HG03457 (cell line): ENCODE measurements around the gene BLTP2.
"Not testable (repeated sequence)": the region's sequence is repeated elsewhere in the genome, so short reads cannot be mapped to it uniquely, and the experiment has no call there.

Experiments used
- ATAC-seq: cut with Tn5 transposase; IDR thresholded peaks from one replicate; pipeline ENCODE4 v1.9.1; 2021; ENCODE audit warnings: moderate number of reproducible peaks; ENCODE audit not compliant: unreplicated experiment

The BLTP2 gene

GRCh38 chr17:28648698-28649097 is 3.7 kb upstream of the BLTP2 start:
- no peak for ATAC-seq

DNA sequence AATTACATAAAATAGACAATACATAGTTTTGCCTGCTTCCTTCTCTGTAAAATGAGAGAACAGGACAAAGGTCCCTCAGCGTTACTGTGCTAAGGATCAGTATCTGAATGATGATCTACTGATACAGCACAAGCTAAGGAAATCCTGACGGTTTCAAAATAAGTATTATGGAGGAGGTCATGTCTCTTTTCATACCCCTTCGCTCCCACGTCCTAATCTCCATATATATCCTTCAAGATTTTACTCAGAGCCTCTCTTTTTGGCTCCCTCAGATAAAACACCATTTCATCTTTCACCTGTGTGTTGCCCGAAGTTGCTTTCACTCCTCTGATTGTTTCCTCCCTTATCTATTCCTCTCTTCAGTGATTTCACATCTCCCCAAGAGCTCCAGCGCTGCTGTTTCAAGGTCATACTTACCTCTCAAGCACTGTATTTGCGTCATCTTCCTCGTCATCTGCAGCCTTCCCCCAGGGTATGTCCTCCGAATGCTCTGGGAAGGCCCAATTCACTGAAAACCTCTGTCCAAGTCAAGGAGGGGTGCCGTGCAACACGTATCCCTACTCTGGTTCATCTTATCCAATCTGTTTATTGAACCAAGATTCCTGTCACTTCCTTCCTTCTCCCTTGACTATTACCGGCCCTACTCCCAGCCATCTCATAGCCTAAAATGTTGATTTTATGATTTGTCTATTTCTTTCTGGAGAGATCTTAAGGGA is 1.2 kb upstream of the BLTP2 start:
- no peak for ATAC-seq

DNA sequence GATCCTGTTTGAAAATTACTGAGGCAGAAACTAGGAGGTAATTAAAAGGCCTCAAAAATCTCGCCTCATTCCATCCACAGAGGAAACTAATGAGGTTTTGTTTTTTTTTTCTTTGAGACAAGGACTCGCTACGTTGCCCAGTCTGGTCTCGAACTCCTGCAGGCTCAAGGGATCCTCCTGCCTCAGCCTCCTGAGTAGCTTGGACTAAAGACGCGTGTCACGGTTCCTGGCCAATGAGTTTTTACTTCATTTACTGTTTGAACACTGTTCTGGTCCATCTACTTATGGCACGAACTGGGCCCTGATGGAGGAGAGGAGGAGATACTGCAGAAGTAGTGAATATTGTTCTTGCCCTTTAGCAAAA is 600 bp upstream of the BLTP2 start:
- no peak for ATAC-seq

- no peak for ATAC-seq
Observed at GRCh38 chr17:28643983-28644786, 773 bp downstream of the BLTP2 start.

DNA sequence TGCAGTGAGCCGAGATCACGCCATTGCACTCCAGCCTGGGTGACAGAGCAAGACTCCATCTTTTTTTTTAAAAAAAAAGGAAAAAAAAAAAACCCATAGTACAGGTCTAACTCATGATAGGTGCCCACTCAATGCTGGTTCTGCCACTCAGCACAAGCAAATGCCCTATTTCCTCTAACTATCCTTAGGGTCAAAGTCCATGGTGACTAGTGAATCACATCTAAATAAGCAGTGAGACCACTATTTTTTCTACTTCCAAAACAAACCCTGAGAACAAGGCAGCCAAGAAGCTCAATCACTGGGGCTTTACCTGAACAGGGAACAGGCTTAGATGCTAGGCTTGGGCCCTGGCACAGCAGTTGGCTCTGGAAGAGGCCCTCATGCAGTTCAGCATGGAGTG is 3.4 kb downstream of the BLTP2 start:
- no peak for ATAC-seq

- ATAC-seq, result no peak
Observed at GRCh38 chr17:28635506-28635905, 9.5 kb downstream of the BLTP2 start.

- no peak for ATAC-seq
Observed at GRCh38 chr17:28634206-28634865, 10.6 kb downstream of the BLTP2 start.

DNA sequence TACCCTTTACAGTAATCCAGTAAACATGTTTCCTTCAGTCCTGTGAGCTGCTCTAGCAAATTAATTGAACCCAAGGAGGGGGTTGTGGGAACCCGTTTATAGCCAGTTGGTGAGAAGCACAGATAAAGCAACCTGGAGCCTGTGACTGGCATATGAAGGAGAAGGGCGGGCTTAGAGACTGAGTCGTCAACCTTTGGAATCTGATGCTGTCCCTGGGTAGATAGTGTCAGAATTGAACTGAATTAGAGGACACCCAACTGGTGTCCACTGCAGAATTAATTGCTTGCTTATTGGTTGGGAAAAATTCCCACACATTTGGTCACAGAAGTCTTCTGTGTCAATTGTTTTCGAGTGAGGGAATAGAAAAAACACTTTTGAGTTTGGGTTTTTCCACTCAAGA is 18.1 kb downstream of the BLTP2 start:
- ATAC-seq, result no peak

DNA sequence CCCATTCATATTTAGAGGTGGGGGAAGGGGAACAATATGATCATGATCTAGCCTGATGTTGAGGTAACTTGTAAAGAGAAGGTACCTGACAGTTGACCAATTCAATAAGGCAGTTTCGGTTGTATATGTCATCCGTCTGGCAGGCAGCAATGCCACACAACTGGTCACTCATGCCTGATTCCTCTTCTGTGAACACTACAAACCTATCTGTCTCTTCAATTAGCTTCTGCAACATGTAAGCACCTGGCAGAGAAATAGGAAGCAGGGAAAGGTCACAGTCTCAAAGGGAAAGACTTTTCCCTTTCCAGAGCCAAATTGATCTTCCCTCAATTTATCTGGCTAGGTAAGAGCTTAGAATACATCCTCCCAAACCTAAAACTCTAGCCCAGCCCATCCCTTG is 20.8 kb downstream of the BLTP2 start:
- ATAC-seq, result no peak

- ATAC-seq, result no peak
Observed at GRCh38 chr17:28623696-28624095, 21.3 kb downstream of the BLTP2 start.

DNA sequence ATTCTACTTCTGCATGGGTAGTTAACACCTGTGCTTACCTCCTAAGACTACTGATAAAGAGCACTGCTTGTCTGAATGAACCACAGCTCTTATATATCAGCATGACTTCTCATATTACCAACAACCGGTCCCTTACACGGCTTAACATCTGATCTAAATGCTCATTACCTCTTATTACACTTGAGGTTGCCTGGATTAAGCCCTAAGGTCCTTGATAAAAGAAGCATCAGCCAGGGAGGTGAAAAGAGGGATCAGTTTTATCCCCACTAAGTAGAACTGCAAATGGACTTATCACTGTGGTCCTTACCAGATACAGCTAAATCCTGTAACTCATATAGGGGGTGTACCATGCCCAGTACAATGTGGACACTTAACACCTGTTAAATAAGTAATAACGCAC is 22.8 kb downstream of the BLTP2 start:
- ATAC-seq, result no peak

GRCh38 chr17:28620010-28620409 is 24.9 kb downstream of the BLTP2 start:
- ATAC-seq, result no peak

DNA sequence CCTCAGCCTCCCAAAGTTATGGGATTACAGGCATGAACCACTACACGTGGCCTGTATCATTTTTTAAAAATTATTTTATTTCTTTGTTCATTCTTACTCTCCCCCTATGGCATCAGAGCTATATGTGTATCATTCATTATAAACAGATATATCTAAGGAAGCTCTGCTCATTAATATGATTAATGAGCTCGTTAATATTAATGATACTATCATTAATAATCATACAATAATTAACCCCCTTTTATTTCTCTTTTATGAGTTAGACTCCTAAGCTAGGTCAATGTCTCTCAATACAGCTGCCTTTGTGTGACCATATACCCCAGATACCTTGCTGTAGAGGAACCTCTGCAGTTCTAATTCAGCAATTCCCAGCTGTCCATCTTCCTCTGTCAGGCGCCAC is 26.5 kb downstream of the BLTP2 start:
- no peak for ATAC-seq

DNA sequence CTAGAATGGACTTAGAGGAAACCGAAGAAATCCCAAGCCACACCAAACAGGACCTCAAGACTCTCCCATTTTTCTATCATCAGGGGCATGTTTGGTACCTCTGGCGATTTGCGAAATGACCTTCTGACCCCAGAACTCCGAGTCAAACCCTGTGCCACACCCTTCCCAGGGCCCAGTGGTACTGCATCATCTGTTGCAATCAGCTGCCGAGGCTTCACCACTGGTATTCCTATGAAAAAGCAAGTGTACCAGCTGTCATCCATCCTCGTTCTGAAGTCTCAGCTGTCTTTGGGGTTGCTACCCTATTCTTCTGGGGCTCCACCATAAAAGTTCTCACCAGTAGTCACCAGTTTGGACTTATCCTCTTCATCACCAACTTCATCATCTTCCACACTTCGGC is 28.7 kb downstream of the BLTP2 start:
- ATAC-seq, result no peak

DNA sequence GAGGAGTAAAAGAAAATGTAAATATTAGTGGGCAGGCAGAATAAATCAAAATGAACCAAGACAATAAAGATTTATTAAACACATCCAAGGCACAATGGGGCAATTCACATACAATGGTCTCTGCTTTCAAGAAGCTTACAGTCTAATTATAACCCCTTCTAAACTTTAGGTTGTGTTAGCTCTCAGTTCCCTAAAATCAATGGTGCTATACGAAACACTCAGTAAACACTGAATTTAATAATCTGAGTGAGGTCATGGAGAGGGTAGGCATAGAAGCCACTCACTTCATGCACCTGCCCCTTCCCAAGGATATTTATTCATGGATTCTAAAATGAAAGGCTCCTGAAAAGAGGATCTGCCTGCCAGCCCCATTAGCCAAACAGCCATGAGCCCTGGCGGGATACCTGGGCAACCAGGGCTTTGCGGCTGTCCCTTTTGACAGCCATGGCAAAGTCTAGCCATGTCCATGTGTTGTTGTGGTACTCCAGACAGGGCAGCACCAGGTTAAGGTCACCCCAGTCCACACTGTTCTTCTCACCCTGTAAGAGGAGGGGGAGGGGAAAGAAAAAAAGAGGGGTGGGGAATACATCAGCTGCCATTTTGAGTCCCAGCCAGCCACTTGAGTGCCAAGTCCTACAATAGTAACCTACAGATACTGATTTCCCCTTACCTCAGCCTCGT is 29.6 kb downstream of the BLTP2 start:
- no peak for ATAC-seq

GRCh38 chr17:28613931-28614381 is 31.0 kb downstream of the BLTP2 start, which contains the start of gene RSKR:
TSS of gene RSKR (minus strand) at chr17:28614185. CDS start at chr17:28614161, 24 bp downstream.
- ATAC-seq, result no peak

DNA sequence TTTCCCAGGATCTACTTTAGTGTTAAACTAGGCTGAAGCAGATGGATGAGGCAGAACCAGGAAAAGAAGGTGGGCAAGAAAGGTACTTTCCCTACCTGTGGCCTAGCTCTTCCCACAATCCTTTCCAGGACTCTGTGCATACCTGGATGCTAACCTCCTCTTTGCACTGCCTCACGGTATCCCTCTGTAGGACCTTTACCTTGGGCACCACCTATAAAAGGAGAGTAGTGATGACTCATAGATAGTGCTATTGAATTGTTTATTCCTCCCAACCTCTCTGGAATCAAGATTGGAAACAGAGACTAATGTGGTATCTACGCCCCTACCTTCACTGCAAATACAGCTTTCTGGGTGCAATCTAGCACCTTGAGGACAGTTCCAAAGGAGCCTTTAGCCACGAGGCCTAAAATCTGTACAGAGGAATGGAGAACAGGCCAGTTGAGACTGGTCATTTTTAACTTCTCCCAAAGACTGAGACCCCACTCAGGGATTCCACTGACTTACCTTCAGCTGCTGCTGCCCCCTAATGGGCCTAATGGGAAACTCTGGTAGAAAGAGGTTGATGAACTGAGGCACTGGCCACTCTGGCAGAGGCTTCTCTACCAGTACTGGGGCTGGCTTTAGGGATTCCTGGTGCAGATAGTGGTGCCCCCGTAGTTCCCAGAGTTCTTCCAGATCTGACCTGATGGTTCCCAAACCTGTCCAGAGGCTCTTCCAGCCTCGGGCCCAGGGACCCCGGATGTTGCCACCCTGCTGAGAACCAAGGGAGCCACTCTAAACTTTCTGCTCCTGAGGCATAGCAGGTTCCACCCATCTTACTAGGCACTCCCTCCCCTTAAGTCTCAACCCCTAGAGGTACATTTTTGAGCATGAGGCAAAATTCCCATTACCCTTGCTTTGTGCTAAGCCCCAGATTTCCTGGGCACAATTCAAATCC is 31.8 kb downstream of the BLTP2 start:
- no peak for ATAC-seq

DNA sequence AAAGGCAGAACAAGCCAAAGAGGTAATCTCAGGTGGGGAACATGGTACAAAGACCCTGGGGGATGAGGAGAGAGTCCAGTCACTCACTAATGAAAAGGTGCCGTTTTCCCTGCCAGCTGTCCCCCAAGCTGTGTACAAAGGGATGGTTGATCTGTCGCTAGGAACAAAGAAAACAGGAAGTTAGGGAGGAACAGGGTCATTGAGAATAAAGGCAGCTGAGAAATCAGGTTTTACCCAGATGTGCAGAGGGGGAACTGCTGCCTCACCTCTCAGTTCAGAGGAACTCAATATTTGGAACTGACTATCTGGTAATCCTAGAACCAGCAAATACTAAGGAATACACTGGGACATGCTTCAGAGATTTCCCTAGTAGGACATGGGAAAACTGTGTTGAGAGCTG is 32.4 kb downstream of the BLTP2 start:
- ATAC-seq, result no peak

DNA sequence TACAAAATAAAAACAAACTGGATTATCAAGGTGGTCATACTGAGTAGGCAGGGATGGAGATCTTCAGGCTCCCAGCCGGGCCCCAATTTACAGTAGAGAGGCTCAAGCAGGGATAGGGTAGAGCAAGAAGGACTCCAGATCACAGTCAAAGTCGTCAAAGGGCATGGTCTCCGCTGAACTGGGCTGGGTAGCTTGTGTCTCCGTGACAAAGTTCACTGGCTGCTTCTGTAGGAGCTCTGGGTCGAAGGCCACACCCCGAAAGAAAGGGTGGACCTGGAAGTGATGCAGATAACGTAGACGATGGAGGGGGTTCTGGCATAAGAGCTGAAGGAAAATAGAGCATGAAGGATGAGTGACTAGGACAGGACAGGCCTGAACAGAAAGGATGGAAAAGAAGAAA is 34.6 kb downstream of the BLTP2 start:
- no peak for ATAC-seq

- ATAC-seq, result not testable (repeated sequence)
Observed at GRCh38 chr17:28604031-28604430, 40.9 kb downstream of the BLTP2 start.
